ENCODE results near the gene ZNF527.
A peak's percentile ranks its signal among the peaks of the same experiment; 100 is the strongest.
"Not testable (repeated sequence)": the region's sequence is repeated elsewhere in the genome, so short reads cannot be mapped to it uniquely, and the experiment has no call there.

The ZNF527 gene

GRCh38 chr19:37370880-37371661 is at the start of gene ZNF527:
Gene ZNF527, plus strand, starts transcription at chr19:37371099. Its CDS starts 3,100 bp downstream, at chr19:37374199.
- DNase-seq, result peak; percentile 93 to 97

- DNase-seq, result no peak
Observed at GRCh38 chr19:37329686-37330085, 41.2 kb upstream of the ZNF527 start.

- DNase-seq, result no peak
Observed at GRCh38 chr19:37332839-37333238, 38.1 kb upstream of the ZNF527 start.

DNA sequence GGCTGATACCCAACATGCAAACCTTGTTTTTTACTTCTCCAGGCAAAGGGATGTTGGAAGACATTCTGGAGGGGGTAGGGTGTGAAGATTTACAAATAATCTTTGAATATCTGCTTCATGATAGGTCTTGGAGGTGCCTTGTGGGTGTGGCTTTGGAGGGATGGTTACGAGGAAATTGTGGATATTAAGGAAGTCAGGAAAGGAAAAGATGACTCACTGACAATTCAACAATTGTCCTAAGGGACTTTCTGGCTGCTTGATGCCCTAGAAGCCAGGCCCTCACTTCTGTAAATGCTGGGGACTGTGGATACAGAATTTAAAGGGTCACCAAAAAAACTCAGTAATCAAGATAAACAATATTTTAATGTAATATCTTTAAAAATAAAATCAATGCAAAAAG is 37.4 kb upstream of the ZNF527 start:
- DNase-seq, result no peak

GRCh38 chr19:37334179-37335071 is 36.5 kb upstream of the ZNF527 start:
- DNase-seq, result peak; percentile 59 to 80

DNA sequence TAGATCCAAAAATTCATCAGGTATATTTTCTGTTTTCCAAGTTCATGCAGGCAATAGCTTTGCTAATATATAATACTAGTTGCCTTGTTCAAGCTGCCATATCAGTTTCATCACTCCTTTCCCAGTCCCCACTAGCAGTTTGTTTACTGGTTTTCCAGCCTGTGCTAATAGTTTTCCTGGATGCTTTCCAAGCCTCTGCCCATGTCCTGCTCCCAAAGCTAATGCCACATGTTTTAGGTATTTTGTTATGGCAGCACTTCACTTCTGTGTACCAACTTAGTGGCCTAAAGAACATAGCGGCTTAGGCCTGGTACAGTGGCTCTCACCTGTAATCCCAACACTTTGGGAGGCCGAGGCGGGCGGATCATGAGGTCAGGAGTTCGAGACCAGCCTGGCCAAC is 28.1 kb upstream of the ZNF527 start:
- DNase-seq, result no peak

- no peak for DNase-seq
Observed at GRCh38 chr19:37346091-37346490, 24.8 kb upstream of the ZNF527 start.

DNA sequence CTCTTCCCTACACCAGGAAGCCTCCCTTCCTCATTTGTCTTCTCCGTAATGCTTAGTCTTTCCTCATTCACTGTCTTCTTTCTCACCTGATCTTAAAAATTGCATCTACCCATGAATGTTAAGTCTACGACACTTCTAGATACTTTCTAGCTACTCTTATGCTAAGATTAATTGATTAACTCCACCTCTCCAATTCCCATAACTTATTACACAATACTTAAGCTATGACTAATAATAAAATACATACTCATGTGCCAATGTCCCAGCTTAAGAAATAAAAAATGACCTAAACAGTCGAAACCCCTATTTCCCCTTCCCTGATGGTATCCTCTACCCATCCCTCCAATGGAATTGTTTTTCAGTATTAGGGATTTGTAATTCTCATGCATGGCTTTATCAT is 22.8 kb upstream of the ZNF527 start:
- no peak for DNase-seq

DNA sequence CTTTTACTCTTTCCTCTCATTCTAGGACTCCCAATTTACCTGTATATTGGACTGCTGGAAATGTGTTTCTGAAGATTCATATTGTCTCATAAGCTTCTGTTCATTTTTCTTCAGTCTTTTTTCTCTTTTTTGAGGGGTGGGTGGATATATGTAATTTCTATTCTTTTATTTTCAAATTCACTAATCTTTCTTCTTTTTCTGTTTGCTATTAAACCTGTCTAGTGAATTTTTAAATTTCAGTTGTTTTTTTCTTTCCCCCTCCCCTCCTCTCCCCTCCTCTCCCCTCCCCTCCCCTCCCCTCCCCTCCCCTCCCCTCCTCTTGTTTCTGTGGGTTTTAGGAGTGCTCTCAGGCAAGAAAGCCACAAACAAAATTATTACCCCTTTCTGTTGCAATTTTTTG is 16.9 kb upstream of the ZNF527 start:
- no peak for DNase-seq

GRCh38 chr19:37355901-37356300 is 15.0 kb upstream of the ZNF527 start:
- DNase-seq, result no peak

GRCh38 chr19:37361994-37362393 is 8.9 kb upstream of the ZNF527 start:
- DNase-seq, result no peak

GRCh38 chr19:37362733-37363132 is 8.2 kb upstream of the ZNF527 start:
- no peak for DNase-seq

GRCh38 chr19:37370386-37370879 is 466 bp upstream of the ZNF527 start:
- DNase-seq, result not testable (repeated sequence)

DNA sequence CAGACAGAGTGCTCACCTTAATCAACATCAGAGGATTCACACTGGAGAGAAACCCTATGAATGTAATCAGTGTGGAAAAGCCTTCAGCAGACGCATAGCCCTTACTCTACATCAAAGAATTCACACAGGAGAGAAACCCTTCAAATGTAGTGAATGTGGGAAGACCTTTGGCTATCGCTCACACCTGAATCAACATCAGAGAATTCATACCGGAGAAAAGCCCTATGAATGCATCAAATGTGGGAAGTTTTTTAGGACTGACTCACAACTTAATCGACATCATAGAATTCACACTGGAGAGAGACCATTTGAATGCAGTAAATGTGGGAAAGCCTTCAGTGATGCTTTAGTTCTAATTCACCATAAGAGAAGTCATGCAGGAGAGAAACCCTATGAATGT is 18.3 kb downstream of the ZNF527 start:
- DNase-seq, result no peak

DNA sequence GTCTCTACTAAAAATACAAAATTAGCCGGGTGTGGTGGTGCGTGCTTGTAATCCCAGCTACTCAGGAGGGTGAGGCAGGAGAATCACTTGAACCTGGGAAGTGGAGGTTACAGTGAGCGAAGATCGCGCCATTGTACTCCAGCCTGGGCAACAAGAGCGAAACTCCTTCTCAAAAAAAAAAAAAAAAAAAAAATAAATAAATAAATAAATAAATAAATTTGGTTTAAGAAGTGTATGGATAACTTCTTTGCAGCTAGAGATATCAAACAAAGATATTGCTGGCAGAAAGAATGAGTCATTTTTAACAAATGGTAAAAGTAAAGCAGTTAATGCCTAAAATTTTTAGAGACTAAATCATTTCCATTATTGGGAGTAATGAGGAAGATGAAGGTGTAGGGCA is 20.5 kb downstream of the ZNF527 start:
- DNase-seq, result not testable (repeated sequence)

DNA sequence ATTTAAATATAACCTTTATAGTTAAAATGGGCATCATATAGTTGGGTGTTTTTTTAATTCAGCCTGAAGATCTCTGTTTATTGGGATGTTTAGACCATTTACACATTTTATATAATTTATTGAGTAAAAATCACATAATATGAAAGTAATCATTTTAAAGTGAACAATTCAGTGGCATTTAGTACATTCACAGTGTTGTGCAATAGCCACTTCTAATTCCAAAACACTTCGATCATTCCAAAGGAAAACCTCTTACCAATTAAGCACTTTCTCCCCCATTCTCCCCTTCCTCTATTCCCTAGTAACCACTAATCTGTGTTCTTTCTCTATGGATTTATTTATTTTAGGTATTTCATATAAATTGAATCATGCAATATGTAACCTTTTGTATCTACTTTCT is 30.2 kb downstream of the ZNF527 start:
- DNase-seq, result no peak

DNA sequence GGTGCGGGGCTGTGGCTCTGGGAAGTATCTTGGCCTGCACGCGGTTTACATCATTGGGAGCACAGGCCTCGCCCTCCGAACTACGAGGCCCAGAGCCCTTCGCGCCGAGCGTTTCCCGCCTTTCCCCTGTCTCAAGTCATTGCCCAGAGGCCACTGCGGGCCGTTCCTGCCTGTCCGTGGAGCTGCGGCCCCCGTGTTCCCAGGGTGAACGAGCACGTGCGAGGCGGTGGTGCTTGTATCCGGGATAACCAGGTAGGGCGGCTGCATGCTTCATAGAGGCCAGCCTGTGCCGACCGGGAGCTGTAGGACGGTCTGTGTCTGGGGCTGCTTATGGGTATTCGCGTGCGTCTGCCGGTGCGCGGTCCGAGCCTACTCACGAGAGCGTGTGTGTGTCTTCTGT is 32.5 kb downstream of the ZNF527 start:
- no peak for DNase-seq

DNA sequence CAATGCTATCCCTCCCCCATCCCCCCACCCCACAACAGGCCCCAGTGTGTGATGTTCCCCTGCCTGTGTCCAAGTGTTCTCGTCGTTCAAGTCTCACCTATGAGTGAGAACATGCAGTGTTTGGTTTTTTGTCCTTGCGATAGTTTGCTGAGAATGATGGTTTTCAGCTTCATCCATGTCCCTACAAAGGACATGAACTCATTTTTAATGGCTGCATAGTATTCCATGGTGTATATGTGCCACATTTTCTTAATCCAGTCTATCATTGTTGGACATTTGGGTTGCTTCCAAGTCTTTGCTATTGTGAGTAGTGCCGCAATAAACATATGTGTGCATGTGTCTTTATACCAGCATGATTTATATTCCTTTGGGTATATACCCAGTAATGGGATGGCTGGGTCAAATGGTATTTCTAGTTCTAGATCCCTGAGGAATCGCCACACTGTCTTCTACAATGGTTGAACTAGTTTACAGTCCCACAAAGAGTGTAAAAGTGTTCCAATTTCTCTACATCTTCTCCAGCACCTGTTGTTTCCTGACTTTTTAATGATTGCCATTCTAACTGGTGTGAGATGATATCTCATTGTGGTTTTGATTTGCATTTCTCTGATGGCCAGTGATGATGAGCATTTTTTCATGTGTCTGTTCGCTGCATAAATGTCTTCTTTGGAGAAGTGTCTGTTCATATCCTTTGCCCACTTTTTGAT is 35.4 kb downstream of the ZNF527 start:
- DNase-seq, result not testable (repeated sequence)

DNA sequence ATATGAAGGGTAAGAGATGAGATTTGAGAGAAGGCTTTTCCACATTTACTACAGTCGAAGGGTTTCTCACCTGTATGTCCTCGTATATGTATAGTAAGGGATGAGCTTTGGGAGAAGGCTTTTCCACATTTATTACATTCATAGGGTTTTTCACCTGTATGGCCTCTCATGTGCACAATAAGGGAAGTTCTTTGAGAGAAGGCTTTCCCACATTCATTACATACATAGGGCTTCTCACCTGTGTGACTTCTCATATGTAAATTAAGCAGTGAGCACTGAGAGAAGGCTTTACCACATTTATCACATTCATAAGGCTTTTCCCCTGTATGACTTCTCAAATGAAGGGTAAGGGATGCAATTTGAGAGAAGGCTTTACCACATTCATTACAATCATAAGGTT is 41.8 kb downstream of the ZNF527 start:
- no peak for DNase-seq

- DNase-seq, result no peak
Observed at GRCh38 chr19:37413313-37414084, 42.6 kb downstream of the ZNF527 start.

All from NCI-H446 (cell line).